NCI-H1694 (cell line): ENCODE data around the gene BDNF.
"Not testable (repeated sequence)": the region's sequence is repeated elsewhere in the genome, so short reads cannot be mapped to it uniquely, and the experiment has no call there.

ENCODE experiments used
- DNase-seq: peaks from one replicate; lab custom pipeline; 2025; lab: John Stamatoyannopoulos, UW

Gene BDNF

DNA sequence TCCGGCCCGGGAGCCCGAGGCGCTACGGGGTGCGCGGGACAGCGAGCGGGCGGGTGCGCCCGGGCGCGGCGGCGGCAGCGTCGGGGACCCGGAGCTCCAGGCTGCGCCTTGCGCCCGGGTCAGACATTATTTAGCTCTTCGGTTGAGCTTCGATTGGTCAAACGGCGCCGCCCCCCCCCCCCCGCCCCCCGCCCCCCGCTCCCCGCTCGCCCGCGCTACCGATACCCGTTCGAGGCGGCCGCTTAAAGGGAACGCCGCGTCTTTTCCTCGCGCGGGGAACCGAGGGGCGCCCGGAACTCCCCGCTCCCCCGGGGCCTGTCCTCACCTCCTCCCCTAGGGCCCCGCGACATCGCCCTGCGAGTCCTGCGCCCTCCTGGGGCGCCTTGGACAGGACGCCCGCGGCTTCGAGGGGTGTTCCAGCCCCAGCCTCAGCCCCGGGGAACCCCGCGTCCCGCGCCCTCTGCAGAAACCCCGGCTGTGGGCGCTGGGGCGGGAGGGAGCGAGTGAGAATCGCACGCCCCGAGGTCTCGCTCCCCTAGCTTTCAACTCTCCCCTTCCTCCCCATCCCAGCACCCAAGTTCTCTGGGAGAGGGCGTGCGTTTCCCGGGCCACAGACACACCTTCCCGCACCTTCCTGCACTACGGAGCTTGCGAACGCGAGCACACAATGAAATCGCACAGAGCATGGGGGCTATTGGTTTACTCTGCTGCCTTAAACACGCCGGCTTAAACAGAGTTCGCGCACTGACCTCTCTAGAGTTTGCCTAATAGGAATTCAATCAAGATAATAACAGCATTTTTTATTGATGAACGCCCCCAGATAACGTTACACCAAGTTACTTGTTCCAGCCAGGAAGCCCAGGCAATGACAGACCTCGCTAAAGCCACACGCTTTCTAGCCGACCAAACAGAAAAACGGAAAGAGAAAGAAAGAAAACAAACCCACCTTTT lies at the start of gene BDNF:
Gene BDNF, minus strand, starts transcription at position 105 of the 951 bp plus-strand sequence. CDS start 41,891 bp downstream, outside the sequence.
- no peak for DNase-seq

DNA sequence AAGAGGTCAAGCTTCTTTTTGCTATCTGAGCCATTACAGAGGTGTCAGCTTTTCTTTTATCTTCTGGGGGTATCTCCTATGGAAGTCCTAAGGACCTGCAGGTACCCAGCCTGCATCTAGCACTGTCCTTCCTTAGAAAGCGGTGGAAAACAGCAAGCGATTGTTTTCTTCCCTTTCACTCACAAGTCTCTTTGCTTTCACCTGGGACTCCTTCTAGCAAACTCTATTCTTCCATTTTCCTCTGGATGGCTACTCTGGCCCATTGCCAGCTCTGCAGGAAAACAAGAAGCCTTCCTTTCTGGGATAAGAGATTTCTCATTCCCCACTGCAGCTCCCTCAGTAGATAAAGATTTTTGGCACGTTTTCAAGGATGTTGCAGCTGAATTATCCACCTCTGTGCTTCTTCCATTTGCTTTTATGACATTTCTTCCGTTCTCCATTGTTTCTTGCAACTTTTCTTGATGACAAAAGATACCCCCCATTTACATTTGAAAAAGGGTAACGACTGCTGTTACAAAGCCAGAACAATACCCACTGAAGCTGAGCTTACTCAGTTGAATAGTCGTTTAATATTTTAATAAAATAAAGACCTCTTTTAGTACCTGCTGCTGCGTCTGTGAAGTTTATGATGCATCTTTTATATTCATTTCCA lies 40.2 kb upstream of the BDNF start:
- no peak for DNase-seq

DNA sequence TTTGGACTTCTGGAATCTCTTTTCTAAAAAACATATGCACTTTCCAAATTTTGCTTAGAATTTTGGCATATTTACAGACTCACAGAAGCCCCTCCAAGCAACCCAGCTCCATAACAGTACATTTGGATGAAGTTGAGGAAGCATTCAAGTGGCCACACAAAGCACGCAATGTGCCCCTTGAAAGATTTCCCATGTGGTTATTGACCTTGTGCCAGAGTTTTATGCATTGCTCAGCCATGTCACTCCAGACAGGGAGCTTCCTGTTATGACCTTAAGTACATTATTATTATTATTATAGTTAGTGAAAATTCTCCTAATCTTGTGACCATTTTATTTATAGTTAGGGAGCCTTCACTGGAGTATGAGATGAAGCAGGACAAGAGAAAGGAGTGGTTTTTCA lies 35.0 kb upstream of the BDNF start:
- no peak for DNase-seq

DNA sequence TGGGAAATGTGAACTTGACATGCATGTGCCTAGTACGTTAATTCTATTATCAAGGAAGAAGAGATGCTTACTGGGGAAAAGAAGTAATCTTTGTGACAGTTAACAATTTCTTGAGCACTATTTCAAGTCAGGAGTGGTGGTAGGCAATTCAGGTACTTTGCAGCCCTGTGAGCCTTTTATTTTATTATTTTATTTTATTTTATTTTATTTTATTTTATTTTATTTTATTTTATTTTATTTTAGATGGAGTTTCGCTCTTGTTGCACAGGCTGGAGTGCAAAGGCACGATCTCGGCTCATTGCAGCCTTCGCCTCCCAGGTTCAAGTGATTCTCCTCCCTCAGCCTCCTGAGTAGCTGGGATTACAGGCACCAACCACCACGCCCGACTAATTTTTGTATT lies 31.5 kb upstream of the BDNF start:
- DNase-seq: not testable (repeated sequence)

DNA sequence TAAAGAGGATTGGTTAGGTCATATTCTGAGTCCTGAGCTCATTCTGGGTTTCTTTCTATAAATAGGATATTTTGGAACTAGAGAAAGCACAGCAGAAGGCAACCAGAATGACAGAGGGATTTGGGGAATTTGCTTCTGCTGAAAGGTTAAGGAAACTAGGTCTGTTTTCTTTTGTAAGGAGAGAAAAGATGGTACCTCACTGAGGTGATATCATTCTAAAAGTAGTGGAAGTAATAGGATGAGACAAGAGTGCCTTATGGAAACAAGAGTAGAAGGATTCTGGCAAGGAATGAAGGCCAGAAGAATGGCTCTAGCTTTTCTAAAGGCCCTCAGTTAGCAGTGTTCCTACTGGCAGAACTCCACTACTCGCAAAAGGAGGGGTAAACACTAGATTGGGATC lies 26.7 kb upstream of the BDNF start:
- DNase-seq: no peak

DNA sequence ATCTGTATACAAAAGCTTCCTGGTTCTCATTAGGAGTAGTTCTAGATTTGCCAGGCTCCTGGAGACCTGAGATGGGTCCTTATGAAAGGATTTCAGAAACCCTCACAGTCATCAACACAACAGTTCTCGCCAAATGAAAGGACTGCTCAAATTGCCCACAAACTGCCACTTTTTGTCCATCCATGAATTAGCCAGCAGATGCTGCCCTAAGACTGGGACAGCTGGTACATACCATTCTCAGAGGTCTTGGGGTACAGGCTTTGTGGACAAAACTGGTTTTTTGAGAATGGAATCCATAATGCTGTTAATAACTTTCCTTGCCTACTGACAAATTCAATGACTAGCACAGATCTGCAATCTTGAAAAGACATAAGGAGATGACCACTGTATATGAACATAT lies 23.4 kb upstream of the BDNF start:
- DNase-seq: no peak

DNA sequence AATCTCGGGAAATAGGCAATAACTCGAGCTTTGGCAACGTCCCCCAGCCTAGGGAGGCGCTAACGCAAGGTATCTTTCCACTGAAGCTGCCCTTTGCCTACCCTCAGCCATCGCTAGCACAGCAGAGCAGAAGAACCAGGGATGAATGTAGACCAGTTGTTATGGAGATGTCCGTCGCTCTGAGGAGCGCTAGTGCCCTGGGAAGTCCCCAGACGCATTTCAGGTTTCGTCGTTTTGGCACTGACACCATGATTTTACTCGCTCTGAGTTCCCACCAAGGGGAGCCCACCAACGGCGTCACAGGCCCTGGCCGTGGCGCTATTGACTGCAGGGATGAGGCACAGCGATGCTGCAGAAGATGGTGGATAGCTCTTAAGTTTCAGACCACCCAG lies 22.7 kb upstream of the BDNF start:
- no peak for DNase-seq

DNA sequence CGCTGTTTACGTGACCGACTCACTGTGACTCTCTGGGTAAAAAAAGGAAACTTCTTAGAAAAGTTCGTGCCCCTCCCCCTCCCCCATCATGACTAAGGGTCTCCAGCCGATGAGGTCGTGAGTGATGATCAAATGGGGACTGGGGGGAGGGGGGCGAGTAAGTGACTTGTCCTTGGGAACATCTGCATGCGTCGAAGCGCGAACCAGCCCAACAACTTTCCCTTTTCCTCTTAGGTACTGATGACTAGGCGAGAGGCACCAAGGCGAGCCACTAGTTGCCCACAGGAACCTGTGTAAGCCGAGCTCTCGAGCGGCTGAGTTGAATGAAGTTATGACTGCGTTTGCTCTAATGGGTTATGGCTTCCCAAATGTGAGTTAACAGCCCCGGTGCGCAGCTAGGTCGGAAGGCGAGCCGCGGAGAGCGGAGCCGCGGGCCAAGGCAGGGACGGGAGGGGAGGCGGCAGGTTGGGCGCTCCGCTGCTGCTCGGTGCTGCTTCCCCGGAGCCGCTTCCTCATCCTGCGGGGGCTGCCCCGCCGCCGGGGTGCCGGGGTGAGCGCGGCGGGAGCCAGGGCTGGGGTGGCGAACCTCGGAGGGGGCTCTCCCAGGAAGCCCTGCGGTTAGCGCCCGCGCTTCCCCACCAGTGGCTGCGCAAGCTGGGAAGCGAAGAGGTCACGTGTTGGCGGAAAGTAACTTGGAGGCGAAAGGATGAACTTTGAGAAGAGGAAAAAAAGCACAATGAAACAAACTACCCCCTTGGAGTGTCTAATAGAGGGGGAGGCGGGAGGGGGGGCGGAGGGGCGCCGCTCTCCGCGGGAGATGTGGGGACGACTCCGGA lies 22.1 kb upstream of the BDNF start:
- no peak for DNase-seq

DNA sequence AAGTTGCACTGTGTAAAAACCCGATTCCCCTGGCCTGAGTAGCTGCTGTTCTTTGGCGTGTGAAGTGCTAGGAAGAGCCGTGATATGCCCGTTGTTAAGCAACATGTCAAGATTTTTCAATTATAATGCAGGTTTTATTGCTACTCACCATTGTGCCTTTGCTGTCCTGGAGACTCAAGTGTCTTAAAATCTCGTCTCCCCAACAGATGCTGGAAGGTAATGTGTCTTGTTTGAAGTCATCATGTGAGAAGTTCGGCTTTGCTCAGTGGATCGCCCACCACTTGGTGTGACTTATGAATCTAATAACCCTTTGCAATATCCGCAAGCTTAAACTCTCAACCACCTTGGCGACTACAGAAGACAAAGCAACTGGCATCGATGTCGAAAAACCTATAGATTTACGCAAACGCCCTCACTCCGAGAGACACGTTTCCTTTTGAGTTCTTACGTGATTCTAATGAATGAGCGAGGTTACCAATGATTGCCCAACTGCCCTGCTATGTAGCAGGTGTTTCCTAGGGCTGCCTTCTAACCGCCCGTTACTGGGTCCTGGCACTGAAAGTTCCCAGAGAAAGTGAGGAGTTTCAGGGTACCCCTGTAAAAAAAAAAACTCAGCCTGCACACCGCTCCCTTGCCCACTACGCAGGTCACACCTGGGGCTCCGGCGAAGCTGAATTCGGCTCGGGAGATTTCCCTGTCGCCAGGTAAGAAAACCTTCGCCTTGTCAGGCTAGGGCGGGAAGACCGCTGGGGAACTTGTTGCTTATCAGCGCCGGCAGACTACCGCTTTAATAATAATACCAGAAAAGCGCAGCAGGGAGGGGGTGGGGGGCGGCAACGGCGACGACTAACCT lies 21.2 kb upstream of the BDNF start:
- DNase-seq: no peak

DNA sequence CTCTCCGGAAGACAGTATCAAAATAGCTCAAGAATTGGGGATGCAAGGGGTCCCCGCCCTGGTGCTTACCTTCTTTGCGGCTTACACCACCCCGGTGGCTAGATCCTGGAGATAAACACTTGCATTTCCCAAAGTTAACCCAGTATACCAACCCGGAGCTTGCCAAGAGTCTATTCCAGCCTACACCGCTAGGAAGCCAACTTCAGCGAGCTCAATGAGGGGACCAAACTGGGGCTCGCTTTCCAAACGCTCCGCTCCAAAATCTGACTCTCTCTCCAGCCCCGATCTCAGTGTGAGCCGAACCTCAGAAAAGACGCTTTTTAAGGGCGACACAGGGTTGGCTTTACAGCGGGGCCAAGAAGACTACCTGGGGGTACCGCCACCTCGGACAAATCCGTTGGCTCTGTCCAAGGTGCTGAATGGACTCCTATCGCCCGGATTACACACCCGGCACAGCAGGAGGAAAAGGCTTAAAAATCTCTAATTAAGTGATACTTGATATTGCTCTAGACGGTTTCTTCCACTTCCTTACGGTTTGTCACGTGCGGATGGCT lies 20.1 kb upstream of the BDNF start:
- no peak for DNase-seq

DNA sequence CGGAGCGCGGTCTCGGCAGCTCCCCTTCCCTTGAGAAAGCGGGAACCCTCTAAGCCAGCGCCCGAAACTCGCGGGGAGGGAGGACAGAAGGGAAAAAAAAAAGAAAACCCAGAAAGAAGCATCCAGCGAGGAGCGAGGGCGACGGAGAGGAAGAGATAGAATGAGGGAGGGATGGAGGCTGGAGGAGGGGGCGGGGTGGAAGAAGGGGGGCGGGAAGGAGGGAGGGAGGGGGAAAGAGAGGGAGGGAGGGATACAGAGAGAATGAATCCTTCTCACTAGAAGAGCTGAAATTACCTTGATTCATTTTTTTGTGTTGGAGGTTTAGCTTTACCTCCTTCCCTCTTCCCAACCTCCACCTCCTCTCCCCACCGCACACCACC lies 19.3 kb upstream of the BDNF start:
- no peak for DNase-seq

DNA sequence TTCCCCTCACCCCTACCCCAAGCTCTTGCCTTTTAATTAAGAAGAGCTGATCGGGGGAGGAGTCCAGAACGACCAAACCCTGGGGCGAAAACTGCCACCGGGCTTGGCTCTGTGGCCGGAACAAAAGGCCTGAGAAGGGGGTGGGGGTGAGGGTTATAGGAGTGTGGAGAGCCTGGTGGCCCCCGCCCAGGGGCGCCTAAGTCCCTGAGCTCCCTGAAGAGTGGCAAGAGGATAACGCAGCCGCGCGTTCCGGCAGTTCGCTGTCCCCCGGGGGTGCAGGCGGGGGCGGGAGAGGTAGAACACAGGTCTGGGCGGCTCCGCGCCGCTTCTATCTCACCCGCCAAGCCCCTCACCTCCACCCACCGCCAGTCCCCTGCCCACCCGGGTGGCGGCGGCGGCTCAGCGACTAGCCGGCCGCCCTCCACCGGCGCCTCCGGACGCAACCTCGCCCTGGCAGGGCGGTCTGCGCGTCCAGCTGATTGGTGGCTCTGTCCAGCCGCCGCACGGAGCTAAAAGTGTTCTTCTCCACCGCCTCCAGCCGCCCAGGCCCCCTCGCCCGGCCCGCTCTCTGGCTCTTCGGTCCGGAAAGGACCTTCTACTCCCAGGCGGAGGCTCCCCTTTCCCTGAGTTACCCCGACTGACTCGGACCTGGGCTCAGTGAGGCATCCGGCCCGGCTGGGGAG lies 18.7 kb upstream of the BDNF start:
- DNase-seq: no peak

DNA sequence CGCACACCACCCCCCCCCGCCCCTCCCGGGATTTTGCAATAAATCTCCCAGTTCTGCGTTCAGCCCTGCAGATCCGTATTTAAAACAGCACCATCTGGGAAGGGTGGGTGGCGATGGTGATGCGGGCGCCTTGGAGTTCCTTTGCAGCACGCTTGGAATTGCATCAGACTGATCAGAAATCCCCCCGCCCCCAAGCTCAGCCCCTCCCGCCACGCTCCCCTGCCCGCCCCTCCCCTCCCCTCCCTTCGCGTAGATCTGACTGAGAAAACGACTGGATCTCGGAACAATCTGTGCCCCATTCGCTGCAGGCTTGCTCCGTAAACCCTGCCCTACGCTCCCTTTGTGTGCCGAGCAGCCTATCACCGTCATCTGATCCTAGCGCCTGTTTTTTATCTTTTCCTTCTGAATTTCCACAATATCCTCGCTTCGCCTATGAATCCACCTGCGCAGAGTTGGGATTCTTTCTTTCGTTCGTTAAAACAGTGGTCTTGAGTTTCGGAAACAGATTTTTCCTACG lies 18.1 kb upstream of the BDNF start:
- peak; percentile 22 for DNase-seq

DNA sequence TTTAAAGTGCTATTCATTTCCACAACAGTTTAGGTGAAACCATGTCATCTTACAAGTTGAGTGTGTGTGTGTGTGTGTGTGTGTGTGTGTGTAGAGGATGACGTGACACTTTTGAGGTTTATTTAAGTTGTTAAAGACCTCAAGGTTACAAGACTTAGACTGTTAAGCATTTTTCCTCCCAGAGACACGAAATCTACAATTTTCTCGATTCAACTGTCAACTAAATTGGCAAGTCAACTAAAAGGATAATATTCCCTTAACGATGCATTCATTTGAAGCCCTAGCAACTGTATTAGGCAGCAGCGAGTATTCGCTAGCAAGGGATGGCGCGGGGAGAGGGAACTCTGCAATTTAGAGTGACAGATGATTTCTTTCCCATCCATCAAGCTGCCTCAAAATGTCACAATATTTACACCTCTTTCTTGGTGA lies 17.6 kb upstream of the BDNF start:
- no peak for DNase-seq

DNA sequence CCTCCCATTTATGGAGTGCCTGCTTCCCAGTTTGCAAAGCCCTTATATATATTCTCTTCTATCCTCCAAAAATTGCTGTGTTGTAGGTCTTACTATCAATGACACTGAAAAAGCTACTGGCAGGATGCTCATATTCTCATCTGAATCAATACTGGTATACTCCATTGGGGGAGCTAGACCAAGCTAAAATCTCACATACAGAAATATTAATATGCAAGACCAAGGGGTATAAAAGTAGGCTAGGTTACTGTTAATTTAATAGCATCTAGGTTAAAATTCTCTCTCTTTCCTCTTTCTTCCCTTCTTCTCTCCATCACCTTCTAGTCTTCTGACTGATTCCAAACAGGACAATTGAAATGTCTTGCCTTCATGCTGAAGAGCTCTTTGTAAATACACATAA lies 17.1 kb upstream of the BDNF start:
- peak; percentile 19 for DNase-seq

DNA sequence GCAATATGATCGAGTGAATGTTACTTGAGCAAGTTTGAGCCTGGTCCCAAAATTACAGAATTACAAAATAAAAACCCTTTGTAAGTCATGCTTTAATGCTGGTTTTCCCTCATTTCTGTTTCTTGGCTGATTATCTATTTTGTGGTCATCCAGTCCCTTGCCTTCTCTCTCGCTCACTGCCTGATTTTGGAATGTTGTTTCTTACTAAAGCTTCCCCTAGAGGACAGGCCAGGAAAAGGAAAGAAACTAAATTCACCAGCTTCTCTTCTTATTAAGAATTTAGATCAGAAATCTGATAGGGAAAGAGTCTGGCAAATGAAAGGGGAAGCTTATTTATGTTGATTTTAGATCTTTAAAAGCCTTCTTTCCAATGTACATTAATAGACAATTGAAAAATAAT lies 16.6 kb upstream of the BDNF start:
- DNase-seq: no peak

DNA sequence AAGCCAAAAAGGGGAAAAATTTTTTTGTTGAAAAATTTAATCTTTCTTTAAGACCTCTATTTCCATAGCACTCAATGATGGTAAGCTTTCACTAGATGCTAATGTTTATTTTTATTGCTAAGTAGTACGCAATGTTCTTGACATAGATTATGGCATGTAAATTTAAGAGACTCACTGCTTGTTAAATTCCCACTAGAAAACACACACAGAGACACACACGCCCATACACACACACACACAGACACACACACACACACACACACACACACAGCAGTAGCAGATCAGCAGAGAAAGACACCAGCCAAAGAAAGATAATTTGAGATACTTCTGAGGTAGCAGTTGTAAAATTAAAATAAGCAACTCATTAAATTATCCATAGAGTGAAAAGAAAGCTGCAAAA lies 16.0 kb upstream of the BDNF start:
- no peak for DNase-seq

DNA sequence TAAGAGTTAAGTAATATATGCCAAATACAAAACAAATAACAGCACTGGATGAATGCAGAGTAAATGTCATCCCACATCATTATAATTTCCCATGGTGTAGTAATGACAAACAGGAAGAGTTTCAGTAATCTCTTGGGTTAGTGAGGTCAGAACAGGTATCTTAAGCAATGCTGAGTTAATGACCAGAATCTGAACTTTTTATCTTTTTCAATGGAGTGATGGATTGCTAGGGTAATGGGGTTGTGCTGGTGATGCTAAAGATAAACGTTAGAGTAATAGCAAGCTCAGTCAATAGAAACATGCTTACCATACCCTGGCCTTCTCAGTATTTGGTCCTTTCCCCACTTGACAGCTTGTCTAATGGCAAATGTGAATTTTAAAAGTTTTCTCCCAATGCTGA lies 11.5 kb upstream of the BDNF start:
- DNase-seq: no peak

DNA sequence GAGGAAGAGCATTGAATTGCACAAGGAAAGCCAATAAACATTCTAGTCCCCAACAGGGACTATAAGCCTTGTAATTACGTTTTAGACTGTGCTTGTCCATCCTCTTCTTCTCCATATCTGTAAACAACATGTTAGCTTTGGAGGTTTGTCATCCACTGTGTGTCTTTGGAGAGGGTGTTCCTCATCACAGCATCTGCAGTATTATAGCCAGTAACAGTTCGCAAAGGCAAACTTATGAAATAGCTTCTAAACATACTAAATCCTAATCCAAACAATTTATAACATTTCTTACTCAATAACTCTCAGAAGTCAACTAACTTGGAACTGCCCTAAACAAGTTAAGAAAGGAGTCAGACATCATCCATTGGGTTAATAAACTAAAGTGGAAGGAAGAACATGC lies 10.3 kb upstream of the BDNF start:
- no peak for DNase-seq

DNA sequence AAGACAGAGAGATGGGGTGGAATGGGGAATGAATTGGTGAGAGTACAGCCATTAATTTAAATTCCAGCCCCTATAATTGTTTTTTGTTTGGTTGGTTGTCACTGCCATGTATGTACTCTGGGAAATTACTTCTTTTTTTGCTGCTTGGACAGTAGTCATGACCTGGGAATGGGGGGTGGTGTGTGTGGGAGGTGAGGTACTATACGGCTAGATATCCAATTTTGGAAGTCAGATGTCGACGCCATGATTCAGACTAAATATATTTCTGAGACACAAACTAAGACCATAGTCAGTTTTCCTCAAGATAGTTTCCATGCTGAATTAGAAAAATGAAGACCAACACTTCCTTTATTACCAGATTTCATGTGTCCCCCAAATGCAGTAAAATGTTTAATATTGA lies 7.4 kb upstream of the BDNF start:
- DNase-seq: no peak
